Activated T-cell treated with anti-CD3 and anti-CD28 coated beads for 24 hours (primary cell): ENCODE data around the gene ATP5PO.

Experiments
- DNase-seq: peaks from one replicate; pipeline ENCODE4 v3.0.0-alpha.2; 2020; ENCODE audit warnings: low read depth

ATP5PO gene

GRCh38 chr21:33898586-33898985, 17.0 kb downstream of the ATP5PO start:
- DNase-seq = no peak

- no peak for DNase-seq
These were observed 17.9 kb downstream of the ATP5PO start for GRCh38 chr21:33897739-33898138.

GRCh38 chr21:33897098-33897497, 18.5 kb downstream of the ATP5PO start:
- DNase-seq = no peak

GRCh38 chr21:33896691-33897090, 18.9 kb downstream of the ATP5PO start:
- DNase-seq = no peak

- no peak for DNase-seq
These were observed 20.2 kb downstream of the ATP5PO start for GRCh38 chr21:33895356-33895755.

- peak; percentile 62 for DNase-seq
These were observed 20.8 kb downstream of the ATP5PO start for GRCh38 chr21:33894736-33895288.

GRCh38 chr21:33893917-33894316, 21.7 kb downstream of the ATP5PO start:
- DNase-seq = no peak

GRCh38 chr21:33892853-33893252, 22.8 kb downstream of the ATP5PO start:
- DNase-seq = no peak

GRCh38 chr21:33890187-33890586, 25.4 kb downstream of the ATP5PO start:
- DNase-seq = no peak

GRCh38 chr21:33886321-33886720, 29.3 kb downstream of the ATP5PO start:
- DNase-seq = no peak

GRCh38 chr21:33885172-33885514, 30.5 kb downstream of the ATP5PO start:
- no peak for DNase-seq

- DNase-seq = no peak
These were observed 31.0 kb downstream of the ATP5PO start for GRCh38 chr21:33884376-33885171.

- DNase-seq = no peak
These were observed 32.5 kb downstream of the ATP5PO start for GRCh38 chr21:33883118-33883517.

- no peak for DNase-seq
These were observed 33.7 kb downstream of the ATP5PO start for GRCh38 chr21:33881689-33882440.

- DNase-seq = no peak
These were observed 35.0 kb downstream of the ATP5PO start for GRCh38 chr21:33880626-33881025.

GRCh38 chr21:33878824-33879223, 36.8 kb downstream of the ATP5PO start:
- DNase-seq = no peak

GRCh38 chr21:33875026-33875695, 40.4 kb downstream of the ATP5PO start:
- no peak for DNase-seq

GRCh38 chr21:33874161-33874560, 41.4 kb downstream of the ATP5PO start:
- DNase-seq = no peak

GRCh38 chr21:33872881-33873515, 42.6 kb downstream of the ATP5PO start:
- no peak for DNase-seq

- DNase-seq = no peak
These were observed 44.4 kb downstream of the ATP5PO start for GRCh38 chr21:33871171-33871570.

GRCh38 chr21:33870768-33871167, 44.8 kb downstream of the ATP5PO start:
- no peak for DNase-seq

- DNase-seq = no peak
These were observed 45.7 kb downstream of the ATP5PO start for GRCh38 chr21:33869873-33870272.
